B cell (primary cell): ENCODE measurements around the gene CD109. TPM values are rescaled to one million over a fixed set of nuclear protein-coding genes. Genes with fewer than 3 reads are reported as not detected.

Source experiments
- ATAC-seq: fragments of 200-7000 bp; cut with Tn5 transposase; one replicate; pipeline ENCODE4 v1.10.0; 2021; ENCODE audit warnings: low read depth, mild to moderate bottlenecking, moderate number of reproducible peaks, moderate library complexity
- CTCF ChIA-PET: fragments of 350-600 bp; sonication (Branson Sonifier 250); formaldehyde crosslinking; loops from one replicate; lab custom pipeline; 2021; ENCODE audit warnings: antibody characterized with exemption, inconsistent platforms; lab: Charles Lee
- POLR2A ChIA-PET: fragments of 350-600 bp; sonication (Branson Sonifier 250); formaldehyde crosslinking; loops from one replicate; lab custom pipeline; 2021; ENCODE audit warnings: antibody characterized with exemption; lab: Charles Lee
- DNase-seq: peaks from one replicate; pipeline ENCODE4 v3.0.0; 2013
- H2AFZ ChIP-seq: 2 replicates; pipeline ENCODE4 v1.6.1; 2012; ENCODE audit warnings: mild to moderate bottlenecking, low read depth, low read length; ENCODE audit not compliant: insufficient read depth, poor library complexity, severe bottlenecking
- H3K27ac ChIP-seq, 2 donors: 1 replicate in 1 of 2; 2 replicates in 1 of 2; pipeline ENCODE4 v1.5.1; 2012 to 2013; ENCODE audit warnings: low read length in 2 of 2, mild to moderate bottlenecking in 2 of 2, moderate library complexity in 1 of 2
- H3K27me3 ChIP-seq, 4 experiments: fragments of 200-600 bp in 1 of 4; sonication (generic) in 1 of 4; replicated peaks in 1 of 4; 1 replicate in 2 of 4; 2 replicates in 2 of 4; pipeline versions ENCODE4 v1.6.1 to v1.7.0; 2013 to 2016; ENCODE audit warnings: low read length in 3 of 4, mild to moderate bottlenecking in 2 of 4, mixed read lengths in 1 of 4, moderate library complexity in 1 of 4; ENCODE audit not compliant: insufficient read depth in 4 of 4, control insufficient read depth in 3 of 4; ENCODE audit errors: control extremely low read depth in 1 of 4
- H3K36me3 ChIP-seq, 2 experiments: replicated peaks in 1 of 2; 1 replicate in 1 of 2; 2 replicates in 1 of 2; pipeline versions ENCODE4 v1.6.1 to v1.7.1; 2013; ENCODE audit warnings: low read length in 1 of 2; ENCODE audit not compliant: insufficient read depth in 2 of 2, control insufficient read depth in 1 of 2; ENCODE audit errors: control extremely low read depth in 1 of 2, extremely low read depth in 1 of 2
- H3K4me1 ChIP-seq, 2 donors: fragments of 200-600 bp in 1 of 2; sonication (generic) in 1 of 2; 1 replicate in 1 of 2; 2 replicates in 1 of 2; pipeline versions ENCODE4 v1.5.1 to v1.6.1; 2013 to 2017; ENCODE audit warnings: low read length in 2 of 2; ENCODE audit not compliant: control insufficient read depth in 2 of 2, insufficient read depth in 2 of 2
- H3K4me2 ChIP-seq: replicated peaks from 2 replicates; pipeline ENCODE3; 2012; ENCODE audit warnings: mild to moderate bottlenecking, low read depth, low read length; ENCODE audit not compliant: poor library complexity, severe bottlenecking
- H3K4me3 ChIP-seq, 5 experiments: fragments of 200-600 bp in 1 of 5; sonication (generic) in 1 of 5; 1 replicate in 3 of 5; 2 replicates in 2 of 5; pipeline versions ENCODE4 v1.5.1 to v1.7.0; 2011 to 2016; ENCODE audit warnings: low read length in 4 of 5, mild to moderate bottlenecking in 4 of 5, low read depth in 2 of 5, control low read depth in 1 of 5, moderate library complexity in 1 of 5; ENCODE audit not compliant: insufficient read depth in 1 of 5; ENCODE audit errors: control extremely low read depth in 1 of 5, extremely low read depth in 1 of 5
- H3K79me2 ChIP-seq: fragments of 200-600 bp; sonication (generic); one replicate; pipeline ENCODE4 v1.6.0; 2016; ENCODE audit warnings: low read length; ENCODE audit not compliant: control insufficient read depth, insufficient read depth
- H3K9ac ChIP-seq: fragments of 200-600 bp; sonication (generic); 2 replicates; pipeline ENCODE4 v1.6.1; 2017; ENCODE audit warnings: mild to moderate bottlenecking, low read length, moderate library complexity
- H3K9me3 ChIP-seq, 3 donors: one replicate each; pipeline versions ENCODE4 v1.6.1 to v1.7.1; 2013; ENCODE audit warnings: low read length in 2 of 3; ENCODE audit not compliant: control insufficient read depth in 2 of 3, insufficient read depth in 1 of 3; ENCODE audit errors: control extremely low read depth in 1 of 3
- H4K20me1 ChIP-seq: 2 replicates; pipeline ENCODE4 v1.6.0; 2012; ENCODE audit warnings: mild to moderate bottlenecking, low read length; ENCODE audit not compliant: insufficient read depth, control insufficient read depth, poor library complexity, severe bottlenecking
- H3K27ac Mint-ChIP-seq: one replicate; pipeline ENCODE4 v1.8.0; 2021; ENCODE audit warnings: mixed read lengths
- H3K27me3 Mint-ChIP-seq: one replicate; pipeline ENCODE4 v1.8.0; 2021; ENCODE audit warnings: mixed read lengths
- H3K4me1 Mint-ChIP-seq: one replicate; pipeline ENCODE4 v1.8.0; 2021; ENCODE audit warnings: mixed read lengths
- H3K4me3 Mint-ChIP-seq: one replicate; pipeline ENCODE4 v1.8.0; 2021; ENCODE audit warnings: mixed read lengths
- H3K9me3 Mint-ChIP-seq: one replicate; pipeline ENCODE4 v1.8.0; 2022; ENCODE audit warnings: mixed read lengths; ENCODE audit not compliant: insufficient read depth
- CTCF ChIP-seq: fragments of 200-600 bp; IDR thresholded peaks from one replicate; pipeline ENCODE4 v1.8.0; 2022; ENCODE audit warnings: antibody characterized with exemption, mild to moderate bottlenecking
- EZH2 ChIP-seq: IDR thresholded peaks from 2 replicates; pipeline ENCODE4 v1.6.1; 2012; ENCODE audit warnings: borderline replicate concordance, low read depth, mild to moderate bottlenecking, moderate library complexity, low read length; ENCODE audit not compliant: insufficient read depth, poor library complexity, severe bottlenecking
- WGBS: methylation state at CpG from one replicate; pipeline ENCODE4 v1.1.5; 2013; ENCODE audit warnings: missing lambda C conversion rate; ENCODE audit not compliant: insufficient coverage; 5-methylcytosine and 5-hydroxymethylcytosine counted together
- intact Hi-C: fragments of 100-400 bp; cut with micrococcal nuclease; formaldehyde crosslinking; loops from one replicate; pipeline ENCODE4 v1.10.0; 2022
- polyA plus RNA-seq: library from polyadenylated mRNA; depleted of rRNA; stranded (reverse); fragments of >200 nt; gene quantifications from 2 replicates; pipeline ENCODE4 v1.2.3, GENCODE V29; 2012
- total RNA-seq, 2 donors: library from RNA; stranded (reverse); fragments of 120-200 nt in 1 of 2; gene quantifications; 1 replicate in 1 of 2; 2 replicates in 1 of 2; pipeline versions ENCODE4 v1.2.3 to v1.2.4, GENCODE V29; 2013 to 2022

The CD109 gene
- total and polyA plus RNA-seq, 2 donors (not counting 1 experiment from before 2014, with no cell fraction given), result 0.15 TPM; not detected in 1

GRCh38 chr6:73743556-73743955 is 47.6 kb downstream of the CD109 start:
- ChIA-PET POLR2A (no interaction called here), CTCF (interaction anchor here (0.9 to 11.4 kb wide), 4 partner anchors 10 to 1470 kb away, joined by 3 to 388 read pairs (median 6); partner anchors contain the start of gene COL12A1)
- Histone ChIP-seq H2AFZ (no peak overlapping the region), H4K20me1 (no peaks in the 10 kb centered on the region), H3K9ac (no peak overlapping the region), H3K79me2 (no peaks in the 10 kb centered on the region), H3K36me3 (no peaks in the 10 kb centered on the region), H3K9me3 (no peaks in the 10 kb centered on the region), H3K27ac (no peak overlapping the region), H3K4me3 (no peak overlapping the region), H3K27me3 (no peaks in the 10 kb centered on the region), H3K4me2 (no peak overlapping the region), H3K4me1 (peaks cover 10 to 12% of the 10 kb centered on the region in 2 donors)
- H3K27ac Mint-ChIP-seq, result no peak overlapping the region
- TF ChIP-seq EZH2 (no peak), CTCF (no peak)
- 100% methylated on average over 1 of the region's 3 CpGs for WGBS
- intact Hi-C loops, result no loop called here
- no peak for DNase-seq
- no peak for ATAC-seq
- H3K27me3 Mint-ChIP-seq, result peaks cover 3% of the 10 kb centered on the region
- no peak overlapping the region for H3K4me3 Mint-ChIP-seq
- peaks cover 4% of the 10 kb centered on the region for H3K4me1 Mint-ChIP-seq
- H3K9me3 Mint-ChIP-seq, result no peaks in the 10 kb centered on the region

- H3K4me3 Mint-ChIP-seq, result no peak overlapping the region
- no peaks in the 10 kb centered on the region for H3K36me3 ChIP-seq
- H3K27me3 ChIP-seq, result no peaks in the 10 kb centered on the region
- no peaks in the 10 kb centered on the region for H3K9me3 ChIP-seq
- intact Hi-C loops, result no loop called here
- ChIA-PET CTCF (interaction anchor here (11.4 kb wide), 1 partner anchor 1460 kb away, joined by 388 read pairs; the partner anchor contains the start of gene COL12A1), POLR2A (no interaction called here)
- H3K9ac ChIP-seq, result peak overlapping the region; percentile 46
- no peak for DNase-seq
- H3K4me2 ChIP-seq, result peak overlapping the region; percentile 67
- H4K20me1 ChIP-seq, result no peaks in the 10 kb centered on the region
- no peaks in the 10 kb centered on the region for H3K27me3 Mint-ChIP-seq
- no peak for ATAC-seq
- H3K9me3 Mint-ChIP-seq, result no peaks in the 10 kb centered on the region
- peak overlapping the region; percentile 33 to 73 for H3K27ac ChIP-seq
- H3K79me2 ChIP-seq, result no peaks in the 10 kb centered on the region
- no peak for TF ChIP-seq EZH2
- peak overlapping the region in 1 of 5 experiments; percentile 53 for H3K4me3 ChIP-seq
- H3K27ac Mint-ChIP-seq, result no peak overlapping the region
- peaks cover 10 to 12% of the 10 kb centered on the region in 2 donors for H3K4me1 ChIP-seq
- peak overlapping the region; percentile 81 for H2AFZ ChIP-seq
- H3K4me1 Mint-ChIP-seq, result peaks cover 4% of the 10 kb centered on the region
- 86% methylated on average over 1 of the region's 1 CpG for WGBS
These were observed 50.8 kb downstream of the CD109 start for GRCh38 chr6:73746787-73747186.
